ENCODE results near the gene TRIM27.
"Not testable (repeated sequence)": the region's sequence is repeated elsewhere in the genome, so short reads cannot be mapped to it uniquely, and the experiment has no call there.

- not testable (repeated sequence) for TF ChIP-seq CTCF (conservative IDR thresholded peaks at IDR 0.05; ENCODE audit: low read length); EZH2phosphoT487 (IDR thresholded peaks at IDR 0.05; ENCODE audit: borderline replicate concordance)
These were observed 57.3 kb downstream of the TRIM27 start for GRCh38 chr6:28866205-28867085.
